ENCODE results near the gene CENPQ. TPM values are rescaled to one million over a fixed set of nuclear protein-coding genes. Genes with fewer than 3 reads are reported as not detected.
"Not testable (repeated sequence)": the region's sequence is repeated elsewhere in the genome, so short reads cannot be mapped to it uniquely, and the experiment has no call there.

Gene CENPQ
- total RNA-seq, 1 donor from 2014 or later, result 4.1 TPM

DNA sequence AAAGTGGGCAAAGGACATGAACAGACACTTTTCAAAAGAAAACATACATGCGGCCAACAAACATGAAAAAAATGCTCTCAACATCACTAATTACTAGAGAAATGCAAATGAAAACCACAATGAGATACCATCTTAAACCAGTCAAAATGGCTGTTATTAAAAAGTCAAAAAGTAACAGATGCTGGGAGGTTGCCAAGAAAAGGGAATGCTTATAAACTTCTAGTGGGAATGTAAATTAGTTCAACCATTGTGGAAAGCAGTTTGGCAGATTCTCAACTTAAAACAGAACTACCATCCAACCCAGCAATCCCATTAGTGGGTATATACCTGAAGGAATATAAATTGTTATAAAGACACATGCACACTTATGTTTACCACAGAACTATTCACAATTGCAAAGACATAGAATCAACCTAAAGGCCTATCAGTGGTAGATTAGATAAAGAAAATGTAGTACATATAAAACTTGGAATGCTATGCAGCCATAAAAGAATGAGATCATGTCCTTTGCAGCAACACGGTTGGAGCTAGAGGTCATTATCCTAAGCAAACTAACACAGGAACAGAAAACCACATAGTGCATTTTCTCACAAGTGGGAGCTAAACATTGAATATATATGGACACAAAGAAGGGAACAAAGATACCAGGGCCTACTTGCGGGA lies 16.3 kb downstream of the CENPQ start:
- H3K9me3 ChIP-seq (ENCODE audit: insufficient read depth, low read depth, low read length), result no peaks in the 10 kb centered on the region
- H3K4me3 ChIP-seq (ENCODE audit: insufficient read depth, low read depth, low read length), result no peak overlapping the region
- H3K4me2 ChIP-seq (ENCODE audit: low read length), result no peak overlapping the region
- TF ChIP-seq EZH2 (IDR thresholded peaks at IDR 0.05; ENCODE audit: insufficient read depth, low read length), result no peak
- Mint-ChIP-seq H3K36me3 (ENCODE audit: low read depth, unreplicated experiment) (peaks cover 3% of the 10 kb centered on the region), H3K4me3 (ENCODE audit: unreplicated experiment) (no peak overlapping the region), H3K4me1 (ENCODE audit: low read depth, unreplicated experiment) (no peaks in the 10 kb centered on the region), H3K9me3 (ENCODE audit: unreplicated experiment) (no peaks in the 10 kb centered on the region), H3K27ac (ENCODE audit: unreplicated experiment) (no peak overlapping the region), H3K27me3 (ENCODE audit: low read depth, unreplicated experiment) (no peaks in the 10 kb centered on the region)
- no peaks in the 10 kb centered on the region for H3K36me3 ChIP-seq (ENCODE audit: insufficient read depth, low read length)
- no peaks in the 10 kb centered on the region for H3K27me3 ChIP-seq (ENCODE audit: insufficient read depth, low read length)
- no peak overlapping the region for H3K27ac ChIP-seq (ENCODE audit: low read depth, low read length)
- no peak for FAIRE-seq
- H3K4me1 ChIP-seq (ENCODE audit: insufficient read depth, low read length), result no peaks in the 10 kb centered on the region
- no peaks in the 10 kb centered on the region for H3K79me2 ChIP-seq (ENCODE audit: insufficient read depth, low read length)
- DNase-seq (ENCODE audit: low read depth), result no peak
- no peak overlapping the region for H3K9ac ChIP-seq (ENCODE audit: low read length)
- H2AFZ ChIP-seq (ENCODE audit: low read depth, low read length), result no peak overlapping the region
- no peaks in the 10 kb centered on the region for H4K20me1 ChIP-seq (ENCODE audit: insufficient read depth, low read length)

DNA sequence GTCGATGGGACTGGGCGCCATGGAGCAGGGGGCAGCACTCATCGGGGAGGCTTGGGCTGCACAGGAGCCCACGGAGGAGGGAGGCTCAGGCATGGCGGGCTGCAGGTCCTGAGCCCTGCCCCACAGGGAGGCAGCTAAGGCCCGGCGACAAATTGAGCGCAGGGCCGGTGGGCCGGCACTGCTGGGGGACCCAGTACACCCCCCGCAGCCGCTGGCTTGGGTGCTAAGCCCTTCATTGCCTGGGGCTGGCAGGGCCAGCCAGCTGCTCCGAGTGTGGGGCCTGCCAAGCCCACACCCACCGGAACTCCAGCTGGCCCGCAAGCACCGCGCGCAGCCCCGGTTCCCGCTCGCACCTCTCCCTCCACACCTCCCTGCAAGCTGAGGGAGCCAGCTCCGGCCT lies 18.7 kb downstream of the CENPQ start:
- H3K4me3 Mint-ChIP-seq (ENCODE audit: unreplicated experiment); H3K4me1 ChIP-seq (ENCODE audit: insufficient read depth, low read length); H3K27ac ChIP-seq (ENCODE audit: low read depth, low read length); H3K4me1 Mint-ChIP-seq (ENCODE audit: low read depth, unreplicated experiment); H3K27me3 Mint-ChIP-seq (ENCODE audit: low read depth, unreplicated experiment); H3K36me3 ChIP-seq (ENCODE audit: insufficient read depth, low read length); H3K4me3 ChIP-seq (ENCODE audit: insufficient read depth, low read depth, low read length); H3K27me3 ChIP-seq (ENCODE audit: insufficient read depth, low read length); FAIRE-seq; H3K9me3 Mint-ChIP-seq (ENCODE audit: unreplicated experiment); H3K4me2 ChIP-seq (ENCODE audit: low read length); H3K9me3 ChIP-seq (ENCODE audit: insufficient read depth, low read depth, low read length); DNase-seq (ENCODE audit: low read depth); H3K36me3 Mint-ChIP-seq (ENCODE audit: low read depth, unreplicated experiment); H3K9ac ChIP-seq (ENCODE audit: low read length); H2AFZ ChIP-seq (ENCODE audit: low read depth, low read length); H4K20me1 ChIP-seq (ENCODE audit: insufficient read depth, low read length); H3K79me2 ChIP-seq (ENCODE audit: insufficient read depth, low read length); H3K27ac Mint-ChIP-seq (ENCODE audit: unreplicated experiment): not testable (repeated sequence)

GRCh38 chr6:49483380-49483779 lies 20.2 kb downstream of the CENPQ start:
- H3K27me3 Mint-ChIP-seq (ENCODE audit: low read depth, unreplicated experiment), result not testable (repeated sequence)

DNA sequence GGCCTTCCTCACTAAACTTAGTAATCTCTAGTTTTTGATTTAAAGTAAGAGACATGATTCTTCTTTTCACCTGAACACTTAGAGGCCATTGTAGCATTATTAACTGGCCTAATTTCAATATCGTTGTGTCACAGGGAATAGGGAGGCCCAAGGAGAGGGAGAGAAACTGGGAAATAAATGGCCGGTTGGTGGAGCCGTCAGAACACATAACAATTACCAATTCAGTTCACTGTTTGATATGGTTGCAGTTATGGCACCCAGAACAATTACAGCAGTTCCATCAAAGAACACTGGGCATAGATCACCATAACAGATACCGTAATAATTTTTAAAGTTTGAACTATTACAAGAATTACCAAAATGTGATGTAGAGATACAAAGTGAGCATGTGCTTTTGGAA lies 27.5 kb downstream of the CENPQ start:
- TF ChIP-seq EZH2 (IDR thresholded peaks at IDR 0.05; ENCODE audit: insufficient read depth, low read length), result no peak
- TF ChIP-seq CTCF (IDR thresholded peaks at IDR 0.05; ENCODE audit: insufficient read depth, low read depth, low read length), result no peak
- Histone ChIP-seq H3K36me3 (ENCODE audit: insufficient read depth, low read length) (peaks cover 17% of the 10 kb centered on the region), H3K79me2 (ENCODE audit: insufficient read depth, low read length) (no peaks in the 10 kb centered on the region), H3K9me3 (ENCODE audit: insufficient read depth, low read depth, low read length) (no peaks in the 10 kb centered on the region), H3K4me3 (ENCODE audit: insufficient read depth, low read depth, low read length) (no peak overlapping the region), H3K27me3 (ENCODE audit: insufficient read depth, low read length) (no peaks in the 10 kb centered on the region), H3K27ac (ENCODE audit: low read depth, low read length) (no peak overlapping the region), H2AFZ (ENCODE audit: low read depth, low read length) (no peak overlapping the region), H3K4me2 (ENCODE audit: low read length) (no peak overlapping the region), H3K4me1 (ENCODE audit: insufficient read depth, low read length) (no peaks in the 10 kb centered on the region), H3K9ac (ENCODE audit: low read length) (no peak overlapping the region), H4K20me1 (ENCODE audit: insufficient read depth, low read length) (no peaks in the 10 kb centered on the region)
- FAIRE-seq, result no peak
- Mint-ChIP-seq H3K36me3 (ENCODE audit: low read depth, unreplicated experiment) (no peaks in the 10 kb centered on the region), H3K27ac (ENCODE audit: unreplicated experiment) (no peak overlapping the region), H3K4me1 (ENCODE audit: low read depth, unreplicated experiment) (no peaks in the 10 kb centered on the region), H3K27me3 (ENCODE audit: low read depth, unreplicated experiment) (no peaks in the 10 kb centered on the region), H3K4me3 (ENCODE audit: unreplicated experiment) (no peak overlapping the region), H3K9me3 (ENCODE audit: unreplicated experiment) (no peaks in the 10 kb centered on the region)
- DNase-seq (ENCODE audit: low read depth), result no peak

More at GRCh38 chr6:49483380-49483779, 20.2 kb downstream of the CENPQ start:
- DNase-seq (ENCODE audit: low read depth); H3K36me3 ChIP-seq (ENCODE audit: insufficient read depth, low read length); H3K9ac ChIP-seq (ENCODE audit: low read length); H2AFZ ChIP-seq (ENCODE audit: low read depth, low read length); H4K20me1 ChIP-seq (ENCODE audit: insufficient read depth, low read length); H3K9me3 Mint-ChIP-seq (ENCODE audit: unreplicated experiment); H3K4me1 ChIP-seq (ENCODE audit: insufficient read depth, low read length); H3K27me3 ChIP-seq (ENCODE audit: insufficient read depth, low read length); FAIRE-seq; H3K4me3 ChIP-seq (ENCODE audit: insufficient read depth, low read depth, low read length); H3K9me3 ChIP-seq (ENCODE audit: insufficient read depth, low read depth, low read length); H3K27ac Mint-ChIP-seq (ENCODE audit: unreplicated experiment); H3K4me2 ChIP-seq (ENCODE audit: low read length); H3K4me3 Mint-ChIP-seq (ENCODE audit: unreplicated experiment); H3K79me2 ChIP-seq (ENCODE audit: insufficient read depth, low read length); H3K4me1 Mint-ChIP-seq (ENCODE audit: low read depth, unreplicated experiment); H3K36me3 Mint-ChIP-seq (ENCODE audit: low read depth, unreplicated experiment); H3K27ac ChIP-seq (ENCODE audit: low read depth, low read length): not testable (repeated sequence)

Data from astrocyte (in vitro differentiated cells and primary cell).